Esophagus muscularis mucosa (tissue), 4 donors: ENCODE data around the gene KRTAP16-1. TPM values are rescaled to one million over a fixed set of nuclear protein-coding genes. Genes with fewer than 3 reads are reported as not detected.
A peak's percentile ranks its signal among the peaks of the same experiment; 100 is the strongest.

Source experiments
- DNase-seq: peaks from one replicate; pipeline ENCODE4 v3.0.0-alpha.2; 2017; ENCODE audit errors: extremely low spot score
- H3K27ac ChIP-seq, 4 donors: fragments of 200-600 bp; sonication (generic); replicated peaks in 1 of 4; 1 replicate in 3 of 4; 2 replicates in 1 of 4; pipeline ENCODE4 v1.5.1; 2016 to 2019; ENCODE audit warnings: mild to moderate bottlenecking in 1 of 4
- H3K27me3 ChIP-seq, 4 donors: fragments of 200-600 bp; sonication (generic); one replicate each; pipeline versions ENCODE4 v1.5.1 to v1.6.0; 2016 to 2019
- H3K36me3 ChIP-seq, 4 donors: fragments of 200-600 bp; sonication (generic); one replicate each; pipeline ENCODE4 v1.5.1; 2016 to 2019
- H3K4me1 ChIP-seq, 4 donors: fragments of 200-600 bp; sonication (generic); one replicate each; pipeline ENCODE4 v1.5.1; 2016 to 2019
- H3K4me3 ChIP-seq, 4 donors: fragments of 200-600 bp; sonication (generic); 1 replicate in 2 of 4; 2 replicates in 2 of 4; pipeline ENCODE4 v1.5.1; 2016 to 2019; ENCODE audit warnings: mild to moderate bottlenecking in 4 of 4, moderate library complexity in 1 of 4
- H3K9me3 ChIP-seq, 4 donors: fragments of 200-600 bp; sonication (generic); 1 replicate in 3 of 4; 2 replicates in 1 of 4; pipeline ENCODE4 v1.5.1; 2016 to 2019
- CTCF ChIP-seq, 3 experiments: fragments of 200-600 bp in 2 of 3; fragments of 450-650 bp in 1 of 3; sonication (generic) in 2 of 3; IDR thresholded peaks; one replicate each; pipeline ENCODE4 v1.5.1; 2017 to 2019; ENCODE audit warnings: antibody characterized with exemption in 3 of 3, mild to moderate bottlenecking in 2 of 3, moderate library complexity in 1 of 3
- EP300 ChIP-seq: sonication (generic); formaldehyde crosslinking; IDR thresholded peaks from one replicate; pipeline ENCODE4 v1.6.1; 2017; ENCODE audit warnings: antibody characterized with exemption
- POLR2A ChIP-seq: fragments of 450-650 bp; IDR thresholded peaks from one replicate; pipeline ENCODE4 v1.6.1; 2017; ENCODE audit warnings: antibody characterized with exemption, moderate library complexity, mild to moderate bottlenecking, low read depth
- POLR2AphosphoS5 ChIP-seq, 2 donors: sonication (generic); formaldehyde crosslinking; IDR thresholded peaks; one replicate each; pipeline ENCODE4 v1.6.1; 2017; ENCODE audit warnings: antibody characterized with exemption in 2 of 2
- WGBS: methylation state at CpG from one replicate; pipeline ENCODE4 v1.1.5; 2018; 5-methylcytosine and 5-hydroxymethylcytosine counted together
- intact Hi-C: fragments of 100-400 bp; cut with DNase I; formaldehyde crosslinking; loops from one replicate; pipeline ENCODE4 v1.15.1; 2023
- total RNA-seq, 4 donors: library from RNA; depleted of rRNA; stranded (reverse); fragments of >200 nt; gene quantifications; one replicate each; pipeline versions ENCODE4 v1.1.0 to v1.2.1, GENCODE V29; 2016

KRTAP16-1 gene
- total RNA-seq, 4 donors from 2014 or later: not detected

DNA sequence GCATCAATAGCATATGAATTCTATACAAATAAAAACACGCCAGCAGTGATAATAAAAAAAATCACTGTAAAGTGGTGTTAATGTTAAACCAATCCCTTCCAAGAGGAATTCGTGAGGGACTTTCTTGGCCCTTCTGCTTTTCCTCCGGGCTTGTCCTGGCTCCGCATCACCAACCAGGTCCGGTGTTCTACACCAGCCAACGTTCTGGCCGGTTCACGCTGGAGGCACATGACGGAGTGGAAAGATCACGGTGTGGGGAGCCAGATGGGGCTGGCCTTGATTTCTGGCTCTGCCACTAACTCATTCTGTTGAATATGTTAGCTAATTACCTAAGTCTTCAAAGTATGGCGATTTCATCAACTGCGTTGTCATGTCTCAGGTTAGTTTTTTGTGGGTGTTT is 5.0 kb downstream of the KRTAP16-1 start:
- WGBS: 88% methylated on average over 12 of the region's 12 CpGs
- Histone ChIP-seq H3K4me3 (no peak overlapping the region), H3K4me1 (peaks cover 4 to 11% (median 9%) of the 10 kb centered on the region in 4 donors), H3K27ac (no peak overlapping the region), H3K27me3 (peaks cover 0 to 8% (median 0%) of the 10 kb centered on the region in 4 donors), H3K36me3 (no peaks in the 10 kb centered on the region), H3K9me3 (no peaks in the 10 kb centered on the region)
- TF ChIP-seq POLR2AphosphoS5 (IDR thresholded peaks at IDR 0.05) (no peak), EP300 (no peak), CTCF (IDR thresholded peaks at IDR 0.05) (no peak), POLR2A (no peak)
- intact Hi-C loops: no loop called here
- DNase-seq: no peak

- Histone ChIP-seq H3K9me3 (no peaks in the 10 kb centered on the region), H3K27ac (no peak overlapping the region), H3K36me3 (no peaks in the 10 kb centered on the region), H3K27me3 (peaks cover 0 to 13% (median 0%) of the 10 kb centered on the region in 4 donors), H3K4me1 (peaks cover 0 to 4% (median under 1%) of the 10 kb centered on the region in 4 donors), H3K4me3 (no peak overlapping the region)
- no peak for DNase-seq
- intact Hi-C loops: no loop called here
- TF ChIP-seq CTCF (IDR thresholded peaks at IDR 0.05) (no peak), POLR2AphosphoS5 (IDR thresholded peaks at IDR 0.05) (no peak)
- 87% methylated on average over 4 of the region's 4 CpGs for WGBS
These were observed 6.1 kb downstream of the KRTAP16-1 start for GRCh38 chr17:41302981-41303380.

- peaks cover 0 to 13% (median 0%) of the 10 kb centered on the region in 4 donors for H3K27me3 ChIP-seq
- H3K36me3 ChIP-seq: no peaks in the 10 kb centered on the region
- WGBS: 61% methylated on average over 10 of the region's 11 CpGs
These were observed 6.9 kb downstream of the KRTAP16-1 start, which contains the start of gene KRTAP29-1 for GRCh38 chr17:41301916-41302901. Gene KRTAP29-1 (minus strand): TSS chr17:41302851. CDS start chr17:41302851, 0 bp downstream.

DNA sequence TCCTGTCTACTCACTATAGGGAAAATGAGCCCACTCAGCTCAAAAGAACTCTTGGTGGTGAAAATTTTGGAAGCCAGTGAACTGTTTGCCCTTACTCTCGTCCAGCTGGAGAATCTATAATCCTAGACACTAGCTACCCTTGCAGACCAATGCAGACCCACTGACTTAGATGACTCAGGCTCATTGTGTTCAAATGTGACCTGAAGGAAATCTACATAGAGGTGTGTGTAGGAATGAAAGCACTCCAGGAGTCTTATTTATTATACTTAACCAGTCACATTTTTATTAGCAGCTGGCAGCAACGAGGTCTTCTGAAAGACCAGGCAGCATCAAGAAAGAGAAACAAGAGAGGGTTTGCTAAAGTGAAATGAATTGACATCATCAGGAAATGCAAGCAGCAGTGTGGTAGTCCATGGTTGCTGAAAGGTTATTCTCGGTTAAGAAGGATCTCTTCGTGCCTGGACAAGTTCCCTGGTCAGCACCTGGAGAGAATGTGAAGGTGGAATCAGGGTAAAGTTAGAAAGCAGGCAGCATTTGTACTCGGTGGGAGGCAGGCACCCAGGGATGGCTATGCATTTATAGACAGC is 7.8 kb downstream of the KRTAP16-1 start:
- intact Hi-C loops: no loop called here
- no peak for TF ChIP-seq EP300
- no peak for TF ChIP-seq CTCF (IDR thresholded peaks at IDR 0.05)
- TF ChIP-seq POLR2A: no peak
- TF ChIP-seq POLR2AphosphoS5 (IDR thresholded peaks at IDR 0.05): no peak
- Histone ChIP-seq H3K4me1 (peaks cover 0 to 4% (median 0%) of the 10 kb centered on the region in 4 donors), H3K27ac (no peak overlapping the region), H3K9me3 (no peaks in the 10 kb centered on the region), H3K36me3 (no peaks in the 10 kb centered on the region), H3K4me3 (no peak overlapping the region), H3K27me3 (peaks cover 0 to 8% (median 0%) of the 10 kb centered on the region in 4 donors)
- DNase-seq: no peak
- 77% methylated on average over 5 of the region's 5 CpGs for WGBS

More at GRCh38 chr17:41301916-41302901, 6.9 kb downstream of the KRTAP16-1 start, which contains the start of gene KRTAP29-1:
- Histone ChIP-seq H3K4me1 (peaks cover 0 to 4% (median 0%) of the 10 kb centered on the region in 4 donors), H3K4me3 (no peak within 1 kb of the TSS), H3K27ac (no peak within 1 kb of the TSS), H3K9me3 (no peaks in the 10 kb centered on the region)
- TF ChIP-seq POLR2A (no peak), EP300 (no peak)
- no peak for DNase-seq
- intact Hi-C loops: no loop called here

GRCh38 chr17:41298458-41299135 is 10.5 kb downstream of the KRTAP16-1 start:
- DNase-seq: peak; percentile 55
- no peaks in the 10 kb centered on the region for H3K9me3 ChIP-seq
- H3K4me3 ChIP-seq: no peak overlapping the region
- peaks cover 0 to 8% (median 0%) of the 10 kb centered on the region in 4 donors for H3K27me3 ChIP-seq
- peaks cover 0 to 4% (median 0%) of the 10 kb centered on the region in 4 donors for H3K4me1 ChIP-seq
- intact Hi-C loops: no loop called here
- TF ChIP-seq POLR2AphosphoS5 (IDR thresholded peaks at IDR 0.05) (no peak), POLR2A (no peak), EP300 (no peak), CTCF (IDR thresholded peaks at IDR 0.05) (no peak)
- 95% methylated on average over 20 of the region's 20 CpGs for WGBS
- H3K27ac ChIP-seq: no peak overlapping the region
- H3K36me3 ChIP-seq: no peaks in the 10 kb centered on the region
